GM12872 (cell line): ENCODE measurements around the gene C3orf20.

ENCODE experiments used
- TF ChIP-seq, protein P1 (sequence below): IDR thresholded peaks from 3 replicates; pipeline ENCODE4 v1.5.1; 2011; ENCODE audit warnings: low read depth, mild to moderate bottlenecking, low read length, moderate library complexity; ENCODE audit not compliant: insufficient read depth

C3orf20 gene

GRCh38 chr3:14632442-14632930 is 42.5 kb upstream of the C3orf20 start:
- TF ChIP-seq, protein P1, sequence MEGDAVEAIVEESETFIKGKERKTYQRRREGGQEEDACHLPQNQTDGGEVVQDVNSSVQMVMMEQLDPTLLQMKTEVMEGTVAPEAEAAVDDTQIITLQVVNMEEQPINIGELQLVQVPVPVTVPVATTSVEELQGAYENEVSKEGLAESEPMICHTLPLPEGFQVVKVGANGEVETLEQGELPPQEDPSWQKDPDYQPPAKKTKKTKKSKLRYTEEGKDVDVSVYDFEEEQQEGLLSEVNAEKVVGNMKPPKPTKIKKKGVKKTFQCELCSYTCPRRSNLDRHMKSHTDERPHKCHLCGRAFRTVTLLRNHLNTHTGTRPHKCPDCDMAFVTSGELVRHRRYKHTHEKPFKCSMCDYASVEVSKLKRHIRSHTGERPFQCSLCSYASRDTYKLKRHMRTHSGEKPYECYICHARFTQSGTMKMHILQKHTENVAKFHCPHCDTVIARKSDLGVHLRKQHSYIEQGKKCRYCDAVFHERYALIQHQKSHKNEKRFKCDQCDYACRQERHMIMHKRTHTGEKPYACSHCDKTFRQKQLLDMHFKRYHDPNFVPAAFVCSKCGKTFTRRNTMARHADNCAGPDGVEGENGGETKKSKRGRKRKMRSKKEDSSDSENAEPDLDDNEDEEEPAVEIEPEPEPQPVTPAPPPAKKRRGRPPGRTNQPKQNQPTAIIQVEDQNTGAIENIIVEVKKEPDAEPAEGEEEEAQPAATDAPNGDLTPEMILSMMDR: no peak

DNA sequence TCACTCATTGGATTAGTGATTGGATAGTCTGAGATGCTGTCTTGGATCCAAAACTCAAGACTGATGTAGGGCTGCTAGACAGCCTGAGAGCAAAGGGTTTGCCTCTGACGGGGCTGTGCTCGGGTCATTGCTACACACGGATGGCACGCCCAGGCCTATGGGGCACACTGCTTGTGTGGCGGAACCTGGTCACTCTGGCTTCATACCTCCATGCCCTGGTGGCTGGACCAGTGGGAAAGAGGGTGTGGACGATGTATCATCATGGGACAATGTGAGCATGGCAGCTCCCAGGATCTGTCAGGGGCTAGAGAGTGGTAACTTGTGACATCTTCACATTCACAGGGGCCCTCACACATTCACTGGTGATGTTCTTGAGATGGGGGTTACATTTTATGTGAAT is 41.5 kb upstream of the C3orf20 start:
- TF ChIP-seq, protein P1: no peak

GRCh38 chr3:14633819-14634424 is 41.0 kb upstream of the C3orf20 start:
- TF ChIP-seq, protein P1: peak; percentile 91

- TF ChIP-seq, protein P1: no peak
These were observed 40.1 kb upstream of the C3orf20 start for GRCh38 chr3:14634763-14635400.

DNA sequence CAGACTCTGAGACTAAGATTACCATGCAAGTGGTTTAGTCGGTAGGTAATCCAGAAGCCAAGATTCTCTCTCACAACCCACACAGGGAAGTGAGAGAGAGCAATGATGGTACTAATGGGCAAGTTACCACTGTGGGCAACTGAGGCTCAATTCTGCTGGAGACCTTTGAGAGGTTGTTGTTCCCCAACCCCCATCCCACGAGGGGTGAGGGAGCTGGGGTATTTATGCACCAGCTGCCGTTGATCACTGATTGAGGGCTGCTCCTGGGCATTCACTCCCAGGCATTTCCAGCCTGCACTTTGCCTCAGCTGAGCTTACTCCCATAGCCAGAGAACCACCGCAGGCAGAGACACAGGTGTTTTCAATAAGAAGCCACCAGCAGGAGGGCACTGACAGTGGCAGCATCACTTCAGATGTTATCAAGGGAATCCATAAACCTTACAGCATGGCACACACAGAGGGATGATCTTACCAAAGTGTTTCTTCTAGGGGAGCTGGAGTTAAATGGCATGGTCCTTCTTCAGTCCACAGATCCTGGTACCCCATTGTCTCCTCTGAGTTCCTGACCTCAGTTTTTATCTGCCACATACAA is 38.3 kb upstream of the C3orf20 start:
- TF ChIP-seq, protein P1: no peak

DNA sequence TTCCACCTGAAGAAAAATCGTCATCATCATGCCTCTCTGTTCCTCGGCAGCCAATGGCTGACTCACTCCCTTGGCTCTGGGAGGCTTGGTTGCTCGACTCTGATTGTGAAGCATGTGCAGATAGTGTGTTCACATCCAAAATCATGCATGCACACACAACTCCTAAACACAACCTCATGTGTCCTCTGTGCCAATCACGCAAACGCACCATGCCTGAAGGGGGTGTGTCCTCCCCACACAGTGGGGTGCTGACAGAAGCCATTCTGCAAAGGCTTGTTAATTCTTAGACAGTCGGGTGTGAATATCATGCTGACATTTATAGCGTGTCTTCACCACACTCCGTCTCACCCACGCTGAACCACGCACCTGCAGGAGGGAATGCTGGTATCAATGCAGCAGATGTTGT is 34.8 kb upstream of the C3orf20 start:
- TF ChIP-seq, protein P1: no peak

DNA sequence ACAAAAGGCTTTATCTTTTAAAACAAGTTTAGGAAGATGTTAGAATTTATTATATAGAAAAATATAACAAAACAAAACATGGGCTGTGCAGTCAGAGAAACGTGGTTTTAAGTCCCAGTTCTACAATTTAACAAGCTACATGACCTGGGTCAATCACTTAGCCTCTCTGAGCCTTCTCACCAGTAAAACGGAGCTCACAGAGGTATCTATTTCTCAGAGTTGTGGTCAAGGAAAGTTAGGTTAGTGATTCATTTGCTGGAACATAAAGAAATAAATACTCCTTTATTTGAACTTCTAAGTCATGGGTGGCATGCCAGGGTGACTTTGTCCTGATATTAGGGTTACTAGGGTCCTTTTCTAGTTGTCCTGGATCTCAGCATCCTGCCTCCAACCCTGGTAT is 34.2 kb upstream of the C3orf20 start:
- TF ChIP-seq, protein P1: no peak
